Fibroblast of pulmonary artery (primary cell): Measurements from ENCODE around the gene NANOS3.

Experiments used
- DNase-seq: peaks from one replicate; pipeline ENCODE4 v3.0.0-alpha.2; 2010; ENCODE audit warnings: low read depth
- H3K4me3 ChIP-seq: replicated peaks from 2 replicates; pipeline ENCODE4 v1.5.1; 2011; ENCODE audit warnings: low read depth, mild to moderate bottlenecking, control low read depth, low read length, moderate library complexity
- CTCF ChIP-seq: IDR thresholded peaks from 2 replicates; pipeline ENCODE4 v1.5.1; 2011; ENCODE audit warnings: mild to moderate bottlenecking, control low read depth, low read length, inconsistent platforms; ENCODE audit errors: missing control alignments

NANOS3 gene

GRCh38 chr19:13872339-13872694 lies 4.6 kb upstream of the NANOS3 start:
- TF ChIP-seq CTCF = no peak
- DNase-seq = no peak
- no peak overlapping the region for H3K4me3 ChIP-seq

DNA sequence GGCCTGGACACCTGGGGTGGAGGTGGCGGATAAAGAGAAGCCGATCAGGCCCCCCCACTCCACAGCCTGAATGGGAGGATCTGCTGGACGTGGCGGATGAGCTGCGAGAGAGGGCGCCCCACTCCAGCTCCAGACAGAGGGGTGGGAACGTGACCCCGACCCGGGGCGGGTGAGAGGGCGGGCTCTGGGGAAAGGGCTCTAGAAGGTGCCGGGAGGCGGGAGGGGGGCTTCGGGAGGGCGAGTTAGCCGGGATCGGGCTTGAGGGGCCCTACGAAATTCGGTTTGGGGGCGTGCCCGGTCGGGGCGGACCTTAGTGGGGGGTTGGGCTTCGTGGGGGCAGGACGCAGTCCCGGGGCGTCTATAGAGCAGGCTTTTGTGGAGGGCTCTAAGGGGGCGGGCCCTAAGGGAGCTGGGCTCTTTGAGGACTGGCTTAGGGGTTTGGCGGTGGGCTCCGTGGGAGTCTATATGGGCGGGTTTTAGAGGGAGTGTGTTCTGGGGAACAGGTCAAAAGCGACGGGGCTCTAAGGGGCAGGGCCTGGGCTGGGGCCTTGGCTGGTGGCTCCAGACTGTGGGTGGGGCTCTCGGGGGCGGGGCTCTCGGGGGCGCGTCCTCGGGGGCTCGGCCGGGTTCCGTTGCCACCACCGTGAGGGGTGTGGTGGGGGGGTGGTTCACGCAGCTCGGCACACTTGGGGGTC lies 4.1 kb upstream of the NANOS3 start:
- H3K4me3 ChIP-seq = peak overlapping the region; percentile 19
- DNase-seq = no peak
- no peak for TF ChIP-seq CTCF

GRCh38 chr19:13873834-13874515 lies 3.0 kb upstream of the NANOS3 start:
- no peak for TF ChIP-seq CTCF
- no peak overlapping the region for H3K4me3 ChIP-seq
- no peak for DNase-seq

- TF ChIP-seq CTCF = no peak
- H3K4me3 ChIP-seq = no peak overlapping the region
- no peak for DNase-seq
Measured at GRCh38 chr19:13875824-13876223, 1.1 kb upstream of the NANOS3 start.

DNA sequence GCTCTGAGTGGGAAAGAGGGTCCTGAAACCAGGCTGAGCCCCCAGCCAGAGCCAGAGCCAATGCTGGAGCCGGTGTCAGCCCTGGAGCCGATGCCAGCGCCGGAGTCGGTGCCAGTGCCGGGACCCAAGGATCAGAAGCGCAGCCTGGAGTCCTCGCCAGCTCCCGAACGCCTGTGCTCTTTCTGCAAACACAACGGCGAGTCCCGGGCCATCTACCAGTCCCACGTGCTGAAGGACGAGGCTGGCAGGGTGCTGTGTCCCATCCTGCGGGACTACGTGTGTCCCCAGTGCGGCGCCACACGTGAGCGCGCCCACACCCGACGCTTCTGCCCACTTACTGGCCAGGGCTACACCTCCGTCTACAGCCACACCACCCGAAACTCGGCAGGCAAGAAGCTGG lies 369 bp downstream of the NANOS3 start:
- no peak for TF ChIP-seq CTCF
- DNase-seq = no peak

GRCh38 chr19:13880059-13881043 lies 3.4 kb downstream of the NANOS3 start:
- DNase-seq = peak; percentile 96
- peak; percentile 97 for TF ChIP-seq CTCF
- H3K4me3 ChIP-seq = no peak overlapping the region

More for the DNA sequence above, 369 bp downstream of the NANOS3 start:
- no peak overlapping the region for H3K4me3 ChIP-seq
